ENCODE measurements around the gene TLX2. TPM values are rescaled to one million over a fixed set of nuclear protein-coding genes. Genes with fewer than 3 reads are reported as not detected.

TLX2 gene
- total RNA-seq, 4 donors from 2014 or later, result 0.56 TPM; not detected in 3

GRCh38 chr2:74530239-74531187 is 16.3 kb downstream of the TLX2 start:
- no peaks in the 10 kb centered on the region for H3K9me3 ChIP-seq
- peak overlapping the region; percentile 92 for H3K27ac ChIP-seq
- H3K36me3 ChIP-seq, result peaks cover 45% of the 10 kb centered on the region
- TF ChIP-seq CTCF (IDR thresholded peaks at IDR 0.05) (no peak), POLR2A (IDR thresholded peaks at IDR 0.05) (no peak), EP300 (IDR thresholded peaks at IDR 0.05) (no peak), POLR2AphosphoS5 (IDR thresholded peaks at IDR 0.05) (no peak)
- peak overlapping the region; percentile 80 for H3K4me3 ChIP-seq
- H3K27me3 ChIP-seq, result no peaks in the 10 kb centered on the region
- 4% methylated on average over 26 of the region's 54 CpGs for WGBS
- H3K4me1 ChIP-seq, result peaks cover 35% of the 10 kb centered on the region
- DNase-seq (ENCODE audit: low spot score in 2 of 2), result peak in 1 of 2 donors; percentile 77

GRCh38 chr2:74531666-74532065 is 17.4 kb downstream of the TLX2 start:
- WGBS, result 83% methylated on average over 7 of the region's 7 CpGs
- H3K4me1 ChIP-seq, result peaks cover 30% of the 10 kb centered on the region
- H3K4me3 ChIP-seq, result no peak overlapping the region
- H3K27ac ChIP-seq, result no peak overlapping the region
- H3K9me3 ChIP-seq, result no peaks in the 10 kb centered on the region
- H3K36me3 ChIP-seq, result peaks cover 34% of the 10 kb centered on the region
- DNase-seq (ENCODE audit: low spot score in 2 of 2), result no peak
- H3K27me3 ChIP-seq, result no peaks in the 10 kb centered on the region
- TF ChIP-seq EP300 (IDR thresholded peaks at IDR 0.05), result no peak
- no peak for TF ChIP-seq POLR2A (IDR thresholded peaks at IDR 0.05)
- no peak for TF ChIP-seq POLR2AphosphoS5 (IDR thresholded peaks at IDR 0.05)
- TF ChIP-seq CTCF (IDR thresholded peaks at IDR 0.05), result no peak

- TF ChIP-seq CTCF (IDR thresholded peaks at IDR 0.05) (no peak), POLR2AphosphoS5 (IDR thresholded peaks at IDR 0.05) (no peak), EP300 (IDR thresholded peaks at IDR 0.05) (no peak), POLR2A (IDR thresholded peaks at IDR 0.05) (no peak)
- H3K36me3 ChIP-seq, result peaks cover 28% of the 10 kb centered on the region
- H3K4me3 ChIP-seq, result no peak overlapping the region
- H3K27me3 ChIP-seq, result no peaks in the 10 kb centered on the region
- H3K27ac ChIP-seq, result no peak overlapping the region
- H3K9me3 ChIP-seq, result no peaks in the 10 kb centered on the region
- DNase-seq (ENCODE audit: low spot score in 2 of 2), result no peak
- H3K4me1 ChIP-seq, result peaks cover 30% of the 10 kb centered on the region
These were observed 18.0 kb downstream of the TLX2 start for GRCh38 chr2:74532222-74532621.

GRCh38 chr2:74533464-74533863 is 19.2 kb downstream of the TLX2 start:
- Histone ChIP-seq H3K9me3 (no peaks in the 10 kb centered on the region), H3K4me3 (no peak overlapping the region), H3K36me3 (peaks cover 17% of the 10 kb centered on the region), H3K4me1 (peaks cover 21% of the 10 kb centered on the region), H3K27ac (no peak overlapping the region), H3K27me3 (no peaks in the 10 kb centered on the region)
- no peak for TF ChIP-seq POLR2AphosphoS5 (IDR thresholded peaks at IDR 0.05)
- 86% methylated on average over 4 of the region's 4 CpGs for WGBS
- no peak for DNase-seq (ENCODE audit: low spot score in 2 of 2)

GRCh38 chr2:74534411-74534810 is 20.2 kb downstream of the TLX2 start:
- TF ChIP-seq POLR2AphosphoS5 (IDR thresholded peaks at IDR 0.05) (no peak), CTCF (IDR thresholded peaks at IDR 0.05) (no peak), EP300 (IDR thresholded peaks at IDR 0.05) (no peak), POLR2A (IDR thresholded peaks at IDR 0.05) (no peak)

More at GRCh38 chr2:74534411-74534810, 20.2 kb downstream of the TLX2 start:
- Histone ChIP-seq H3K4me3 (no peak overlapping the region), H3K9me3 (no peaks in the 10 kb centered on the region), H3K4me1 (peaks cover 14% of the 10 kb centered on the region), H3K27ac (no peak overlapping the region), H3K36me3 (peaks cover 17% of the 10 kb centered on the region), H3K27me3 (no peaks in the 10 kb centered on the region)
- WGBS, result 77% methylated on average over 12 of the region's 12 CpGs
- no peak for DNase-seq (ENCODE audit: low spot score in 2 of 2)
